Stimulated activated CD4-positive, alpha-beta T cell treated with anti-CD3 and anti-CD28 coated beads, TNF-alpha, amount 100 ng/mL, for 4 hours (primary cell): ENCODE data around the gene NKRF.

Experiments used
- DNase-seq, 3 experiments: peaks; one replicate each; pipeline ENCODE4 v3.0.0-alpha.2; 2020; ENCODE audit warnings: low read depth in 3 of 3

Gene NKRF

DNA sequence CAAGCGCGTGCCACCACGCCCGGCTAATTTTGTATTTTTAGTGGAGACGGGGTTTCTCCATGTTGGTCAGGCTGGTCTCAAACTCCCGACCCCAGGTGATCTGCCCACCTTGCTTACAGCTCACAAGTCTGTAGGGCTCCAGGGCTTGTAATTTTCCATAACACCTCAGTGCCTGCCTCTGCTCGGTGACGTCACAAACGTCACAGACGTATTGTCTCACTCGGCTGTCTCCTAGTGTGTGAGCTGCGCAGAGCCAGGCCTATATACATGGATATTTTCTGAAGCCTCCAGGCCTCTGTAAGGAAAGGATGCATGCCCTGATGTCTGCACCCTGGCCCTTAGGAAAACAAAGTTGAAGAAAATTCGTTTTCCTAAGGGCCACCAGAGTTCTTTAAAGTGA lies 8.6 kb upstream of the NKRF start:
- no peak for DNase-seq

DNA sequence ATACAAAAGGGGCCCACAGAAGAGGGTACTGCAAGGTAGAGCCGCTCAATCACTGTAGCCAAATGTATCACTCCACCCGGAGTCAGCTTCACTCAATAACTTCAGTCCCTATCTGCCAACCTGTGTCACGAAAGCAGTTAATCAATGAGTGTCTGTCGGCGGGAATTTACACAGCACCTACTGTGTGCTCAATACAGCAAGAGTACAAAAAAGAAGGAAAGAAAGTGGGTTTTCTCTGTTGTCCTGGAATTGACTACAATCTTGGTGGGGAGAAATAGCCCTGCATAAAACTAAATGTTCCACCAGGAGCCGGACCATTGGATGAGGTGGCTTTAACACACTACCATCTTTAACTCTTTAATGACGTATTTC lies 780 bp upstream of the NKRF start:
- DNase-seq, result no peak

DNA sequence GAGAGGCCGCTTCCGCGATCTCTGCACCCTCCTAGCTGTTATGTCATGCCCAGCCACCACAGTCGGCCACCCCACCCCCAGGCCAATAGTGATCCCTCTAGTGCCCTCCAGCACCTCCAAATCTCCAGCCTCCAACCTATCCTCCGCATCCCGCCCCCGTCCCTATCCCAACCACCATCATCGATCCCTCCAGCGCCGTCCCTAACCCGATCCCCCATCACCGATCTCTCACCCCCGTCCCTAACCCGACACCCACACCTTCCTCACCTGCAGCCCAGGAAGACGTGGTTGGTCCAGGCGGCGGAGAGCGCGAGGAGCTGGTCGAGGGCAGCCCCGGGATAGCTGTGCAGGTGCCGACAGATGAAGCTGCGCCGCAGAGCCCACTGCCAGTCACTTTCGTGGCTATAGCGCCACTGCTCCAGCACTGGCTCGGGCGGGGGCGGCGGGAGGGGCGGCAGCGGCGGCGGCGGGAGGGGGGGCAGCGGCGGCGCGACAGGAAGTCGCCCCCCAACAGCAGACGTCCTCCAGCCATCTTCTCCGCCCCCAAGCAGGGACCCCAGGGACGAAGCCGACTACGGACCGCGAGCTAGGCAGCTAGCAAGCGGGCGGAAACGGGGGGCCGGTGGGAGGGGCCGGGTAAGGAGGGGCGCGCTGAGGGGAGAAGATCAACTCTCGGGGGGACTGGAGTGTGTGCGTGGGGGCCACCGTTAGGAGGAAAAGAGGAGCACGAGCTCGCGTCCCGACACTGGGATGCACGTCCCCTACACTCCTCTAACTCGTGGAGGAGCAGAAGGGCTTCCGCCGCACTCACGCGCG lies 552 bp downstream of the NKRF start:
- DNase-seq, result peak; percentile 13 to 30 (median 21)

DNA sequence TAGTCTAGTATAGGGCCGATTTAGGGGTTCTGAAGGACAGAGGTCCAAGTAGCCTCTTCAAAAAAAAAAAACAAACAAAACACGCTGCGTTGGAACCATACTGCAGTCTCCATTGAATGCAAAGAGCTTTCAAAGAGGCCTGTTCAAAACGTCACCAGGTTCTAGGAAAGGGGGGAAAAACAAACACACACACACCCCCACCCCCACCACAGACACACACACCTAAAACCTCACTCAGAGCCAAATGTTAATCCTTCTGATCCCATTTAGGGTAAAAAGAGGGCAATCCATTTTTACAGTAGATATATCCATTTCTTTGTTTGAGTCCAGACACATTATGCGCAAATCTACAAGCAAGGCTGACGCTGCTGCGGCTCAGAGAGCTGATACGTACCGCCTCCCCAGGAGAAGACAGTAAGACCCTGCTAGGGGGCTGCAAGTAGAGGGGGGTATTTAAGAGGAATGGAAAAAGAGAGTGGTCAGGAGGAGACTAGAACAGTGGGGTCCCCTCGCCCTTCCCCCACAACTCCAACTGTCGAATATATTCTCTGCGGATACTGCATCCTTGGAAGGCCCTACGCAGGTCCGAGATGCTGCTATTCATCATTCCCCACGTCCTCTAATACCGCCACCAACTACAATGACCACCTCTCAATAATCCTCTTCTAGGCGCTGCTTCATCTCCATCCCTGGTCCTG lies 1.3 kb downstream of the NKRF start:
- no peak for DNase-seq

GRCh38 chrX:119602701-119603255 lies 3.4 kb downstream of the NKRF start:
- DNase-seq, result no peak

DNA sequence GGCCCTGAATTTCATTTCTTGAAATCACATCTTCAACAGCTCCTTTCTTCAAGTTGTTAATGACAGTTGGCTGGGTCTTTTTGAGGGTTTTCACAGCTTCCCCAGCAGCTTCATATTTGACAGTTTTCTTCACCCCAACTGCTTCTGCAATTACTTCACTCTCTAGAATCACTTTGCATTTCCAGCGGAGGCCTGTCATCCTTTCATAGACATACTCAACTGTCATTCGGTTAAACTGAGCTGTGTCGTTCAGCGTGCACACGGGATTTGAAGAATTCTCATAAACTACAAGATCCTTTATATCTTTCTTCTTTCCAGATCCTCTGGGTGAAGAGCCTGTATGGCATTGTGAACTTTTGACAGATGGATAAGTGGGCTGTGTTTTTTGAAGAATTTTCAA lies 16.4 kb downstream of the NKRF start:
- no peak for DNase-seq

DNA sequence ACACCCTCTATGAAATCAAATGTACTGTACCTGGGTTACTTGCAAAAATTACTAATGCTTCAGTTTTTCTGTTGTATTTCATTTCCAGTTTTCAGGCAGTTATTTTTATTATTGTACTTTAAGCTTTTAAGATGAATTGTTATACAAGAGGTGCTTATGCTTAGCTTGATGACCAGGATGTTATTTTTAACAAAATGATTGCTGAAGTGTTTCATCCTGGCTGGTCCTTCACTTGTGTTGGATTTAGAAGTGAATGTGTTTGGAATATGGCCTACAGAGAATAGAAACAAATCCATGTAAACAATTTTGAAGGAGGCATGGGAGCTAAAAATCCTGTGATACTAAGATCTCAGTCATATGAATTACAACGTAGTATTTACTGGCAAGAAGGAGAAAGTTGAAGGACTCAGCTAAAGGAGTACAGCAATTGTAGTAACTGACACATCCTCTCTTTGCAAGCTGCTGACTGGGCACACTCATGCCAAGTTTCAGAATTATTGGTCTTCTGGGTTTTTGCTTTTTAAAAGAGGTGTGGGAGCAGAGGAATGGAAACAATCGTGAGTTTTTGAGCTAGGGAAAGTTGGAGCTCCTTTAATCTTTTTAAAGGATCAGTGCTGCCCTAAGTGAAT lies 22.7 kb downstream of the NKRF start:
- no peak for DNase-seq

DNA sequence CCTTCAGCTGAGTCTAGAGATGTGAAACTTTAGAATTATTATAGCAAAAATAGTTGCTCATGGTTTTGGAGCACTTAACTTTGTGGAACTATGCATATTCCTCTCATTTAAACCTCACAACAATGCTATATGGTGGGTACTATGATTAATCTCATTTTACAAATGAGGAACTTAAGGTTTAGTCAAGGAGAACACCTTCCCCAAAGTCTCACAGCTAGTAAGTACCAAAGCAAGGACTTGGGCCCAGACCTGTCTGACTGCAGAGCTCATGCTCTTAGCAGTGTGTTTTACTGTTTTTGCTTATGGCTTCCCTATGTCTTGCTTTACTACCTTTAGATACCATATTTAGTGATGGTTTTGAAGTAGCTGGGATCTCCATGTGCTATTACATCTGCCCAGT lies 26.8 kb downstream of the NKRF start:
- DNase-seq, result no peak

GRCh38 chrX:119574394-119575266 lies 31.6 kb downstream of the NKRF start, which contains the start of gene UBE2A:
Gene UBE2A, plus strand, starts transcription at chrX:119574563. Its CDS starts 149 bp downstream, at chrX:119574712.
- peak; percentile 74 to 83 (median 78) for DNase-seq

DNA sequence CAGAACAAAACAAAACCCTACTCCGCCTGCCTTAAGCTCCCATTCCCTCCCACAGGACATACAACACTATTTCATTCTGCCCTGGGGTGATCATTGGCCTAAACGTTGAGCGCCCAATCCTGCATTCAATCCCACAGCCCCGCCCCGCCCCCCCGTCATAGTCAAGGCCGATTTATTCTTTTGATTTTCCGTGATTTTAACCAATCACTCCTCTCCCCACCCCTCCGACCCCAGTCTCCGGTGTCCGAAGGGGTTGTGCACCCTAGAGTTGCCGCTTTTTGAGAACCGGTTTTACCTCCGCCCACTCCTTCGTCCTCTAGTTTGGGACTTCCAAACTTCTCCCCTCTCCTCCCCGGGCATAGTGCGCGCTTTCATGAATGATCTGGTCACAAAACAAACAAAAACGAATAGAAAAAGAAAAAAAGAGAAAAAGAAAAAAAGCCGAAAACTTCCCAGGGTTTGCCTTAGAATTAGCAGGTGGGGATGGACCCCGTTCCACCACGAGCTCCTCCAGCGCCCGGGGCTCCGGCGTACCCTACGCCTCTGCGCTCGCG lies 32.3 kb downstream of the NKRF start:
- no peak for DNase-seq

GRCh38 chrX:119573222-119573621 lies 33.0 kb downstream of the NKRF start:
- no peak for DNase-seq

GRCh38 chrX:119570351-119570835 lies 35.8 kb downstream of the NKRF start:
- DNase-seq, result no peak

GRCh38 chrX:119565107-119565663 lies 41.0 kb downstream of the NKRF start, which contains the start of gene STEEP1:
Gene STEEP1, minus strand, starts transcription at chrX:119565409. Its CDS starts 54 bp downstream, at chrX:119565355.
- DNase-seq, result peak; percentile 55 to 76 (median 73)

DNA sequence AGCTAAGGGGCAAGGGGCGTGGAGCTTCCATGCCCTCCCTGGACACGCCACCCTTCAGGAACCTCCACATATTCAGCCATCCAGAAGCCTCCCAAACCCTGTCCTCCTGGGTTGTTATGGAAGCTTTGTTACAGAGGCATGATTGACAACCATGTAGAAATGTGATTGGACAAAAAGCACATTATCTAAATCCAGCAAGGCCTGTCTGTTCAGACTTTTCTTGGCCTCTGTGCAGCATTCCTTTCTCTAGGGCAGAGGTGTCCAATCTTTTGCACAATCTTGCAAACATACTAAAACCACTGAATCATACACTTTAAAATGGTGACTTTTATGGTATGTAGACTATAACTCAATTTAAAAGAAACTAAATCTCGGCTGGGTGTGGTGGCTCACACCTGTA lies 53.7 kb downstream of the NKRF start:
- no peak for DNase-seq

GRCh38 chrX:119549327-119550016 lies 56.8 kb downstream of the NKRF start:
- no peak for DNase-seq

GRCh38 chrX:119541188-119541587 lies 65.0 kb downstream of the NKRF start:
- DNase-seq, result no peak

- no peak for DNase-seq
Measured at GRCh38 chrX:119539872-119540271, 66.4 kb downstream of the NKRF start.
